GM18951 (cell line): ENCODE data around the gene ZNF366.

ENCODE experiments used
- POLR2A ChIP-seq: IDR thresholded peaks from 4 replicates; pipeline ENCODE4 v1.6.1; 2011; ENCODE audit warnings: mild to moderate bottlenecking; ENCODE audit not compliant: insufficient read length, insufficient read depth; ENCODE audit errors: extremely low read depth
- in situ Hi-C: fragments of 300-500 bp; cut with MboI; formaldehyde crosslinking; loops from one replicate; pipeline ENCODE4 v1.12.0; 2022; ENCODE audit warnings: low sequenced_read_pairs, mixed read lengths, inconsistent platforms; ENCODE audit not compliant: unreplicated experiment

The ZNF366 gene

DNA sequence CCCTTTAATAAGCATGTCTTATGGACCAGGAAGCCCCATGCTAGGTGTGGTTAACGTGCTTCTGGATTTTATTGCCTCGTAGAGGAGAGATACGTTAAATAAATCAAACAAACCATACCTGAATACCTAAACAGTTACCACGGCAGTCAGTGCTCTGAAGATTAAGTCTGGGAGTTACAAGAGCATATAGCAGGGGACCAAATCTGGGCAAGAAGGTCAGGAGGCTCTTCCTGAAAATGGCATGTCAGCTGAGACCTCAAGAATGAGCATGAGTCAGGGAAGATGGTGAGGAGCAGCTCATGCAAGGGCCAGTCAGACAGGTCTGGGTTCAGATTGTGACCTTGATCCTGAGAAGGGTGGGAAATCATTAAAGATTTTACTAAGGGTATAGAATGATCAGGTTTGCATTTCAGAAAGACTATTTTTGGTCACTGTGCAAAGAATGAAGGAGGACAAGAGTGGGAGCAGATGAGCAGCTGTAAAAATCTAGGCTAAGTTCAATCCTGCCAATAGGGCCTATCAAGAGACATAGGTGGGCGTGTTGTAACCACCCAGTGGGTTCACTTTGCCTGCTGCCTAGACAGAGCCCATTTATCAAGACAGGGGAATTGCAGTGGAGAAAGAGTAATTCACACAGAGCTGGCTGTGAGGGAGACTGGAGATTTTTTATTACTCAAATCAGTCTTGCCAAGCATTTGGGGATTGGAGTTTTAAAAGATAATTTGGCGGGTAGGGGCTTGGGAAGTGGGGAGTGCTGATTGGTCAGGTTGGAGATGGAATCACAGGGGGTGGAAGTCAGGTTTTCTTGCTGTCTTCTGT lies 4.8 kb upstream of the ZNF366 start:
- TF ChIP-seq POLR2A = no peak
- in situ Hi-C loops = no loop called here

DNA sequence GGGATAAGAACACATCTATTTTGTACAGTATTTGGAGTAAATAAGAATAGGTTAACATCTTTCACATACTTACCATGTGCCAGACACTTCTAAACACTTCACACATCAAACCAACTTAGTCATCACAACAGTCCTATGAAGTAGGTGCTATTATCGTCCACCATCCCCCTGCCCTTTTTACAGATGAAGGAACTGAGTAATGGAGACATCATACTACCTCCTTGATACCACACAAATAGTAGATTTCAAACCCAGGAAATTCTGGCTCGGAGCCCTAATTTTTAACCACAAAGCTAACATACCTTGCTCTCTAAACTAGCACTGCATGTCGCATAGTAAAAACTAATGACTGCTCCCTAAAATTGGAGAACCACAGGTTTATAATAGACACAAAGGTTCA lies 4.2 kb upstream of the ZNF366 start:
- in situ Hi-C loops = no loop called here
- TF ChIP-seq POLR2A = no peak

DNA sequence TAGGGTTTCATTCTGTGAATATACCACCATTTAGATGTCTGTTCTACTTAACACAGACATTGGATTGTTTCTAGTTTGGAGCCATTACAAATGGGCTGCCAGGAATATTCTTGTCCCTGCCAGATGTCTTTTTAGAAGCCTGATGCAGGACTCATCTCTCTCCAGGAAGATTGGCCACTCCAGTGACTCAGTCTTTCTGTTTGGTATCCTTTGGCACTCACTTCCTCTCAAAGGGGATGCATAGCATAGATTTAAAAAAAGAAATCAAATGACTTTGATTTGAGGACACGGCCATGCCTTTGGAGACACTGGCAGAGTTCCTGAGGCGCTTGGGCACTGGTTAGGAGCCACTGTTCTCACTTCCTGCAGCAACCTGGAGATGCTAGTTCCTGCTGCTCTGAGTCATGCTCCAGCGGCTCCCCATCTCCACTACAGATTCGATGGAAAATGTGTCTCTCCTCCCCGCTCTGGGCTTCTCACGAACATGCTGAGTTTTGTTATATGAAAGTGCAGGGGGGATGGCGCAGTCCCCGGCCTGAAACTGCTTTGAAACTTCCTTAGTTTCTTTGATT lies 3.5 kb upstream of the ZNF366 start:
- in situ Hi-C loops = no loop called here
- no peak for TF ChIP-seq POLR2A

DNA sequence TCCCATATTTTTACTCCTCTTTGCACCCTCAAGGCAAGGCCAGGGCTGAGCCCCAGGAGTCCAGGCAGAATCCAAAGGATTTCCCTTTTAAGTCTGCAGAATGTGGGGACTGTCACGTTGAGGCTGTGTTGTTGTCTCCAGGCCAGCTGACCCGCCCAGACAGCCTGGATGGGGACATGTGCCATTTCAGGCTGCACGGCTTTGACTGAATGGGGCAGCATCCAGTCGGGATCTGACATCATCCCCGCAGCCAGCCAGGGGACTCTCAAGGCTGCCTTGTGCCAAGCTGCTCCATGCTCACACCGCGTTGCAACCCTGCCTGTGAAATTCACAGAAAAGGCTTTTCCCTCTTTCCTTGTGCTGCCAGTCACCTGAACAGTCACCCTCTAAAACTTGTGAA lies 2.2 kb upstream of the ZNF366 start:
- in situ Hi-C loops = no loop called here
- TF ChIP-seq POLR2A = no peak

DNA sequence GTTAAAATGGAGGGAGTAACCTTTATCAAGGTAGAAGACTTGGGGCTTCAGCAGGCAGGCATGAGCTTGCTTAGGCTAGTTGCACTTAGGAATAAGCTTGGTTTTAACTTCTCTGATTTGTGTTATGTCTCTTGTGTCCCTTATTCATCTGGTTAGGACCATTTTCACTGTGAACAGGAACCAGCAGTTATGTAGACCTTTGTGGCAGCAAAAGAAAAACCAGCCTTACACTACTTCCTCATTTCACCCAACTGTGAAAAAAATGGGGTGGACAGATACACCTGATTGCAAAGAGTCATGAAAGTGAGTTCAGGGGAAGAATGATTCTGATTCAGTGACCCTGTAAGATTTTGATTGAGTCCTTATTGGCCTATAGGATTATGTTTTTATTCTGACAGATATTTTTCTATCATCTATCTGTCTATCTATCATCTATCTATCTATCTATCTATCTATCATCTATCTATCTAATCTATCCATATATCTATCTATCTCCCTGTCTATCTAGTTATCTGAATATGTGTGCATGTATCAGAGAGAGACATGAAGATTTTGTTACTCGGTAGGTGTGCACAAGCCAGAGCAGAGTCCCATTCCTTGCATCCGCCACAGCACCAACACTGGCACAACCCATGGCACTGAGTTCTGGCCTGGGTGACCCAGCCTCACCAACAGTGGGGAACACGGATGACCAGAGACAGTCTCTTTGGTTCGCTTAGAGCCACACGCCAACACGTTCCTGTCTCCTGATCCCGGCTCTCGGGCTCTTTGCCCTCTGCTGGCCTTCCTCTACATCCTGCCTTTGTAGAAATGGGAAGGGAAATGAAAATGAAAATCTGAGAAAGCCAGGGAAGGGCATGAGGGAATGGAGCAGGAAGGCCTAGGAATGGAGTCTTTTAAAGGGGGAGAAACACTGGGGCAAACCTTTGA lies 1.3 kb upstream of the ZNF366 start:
- no peak for TF ChIP-seq POLR2A
- in situ Hi-C loops = no loop called here

DNA sequence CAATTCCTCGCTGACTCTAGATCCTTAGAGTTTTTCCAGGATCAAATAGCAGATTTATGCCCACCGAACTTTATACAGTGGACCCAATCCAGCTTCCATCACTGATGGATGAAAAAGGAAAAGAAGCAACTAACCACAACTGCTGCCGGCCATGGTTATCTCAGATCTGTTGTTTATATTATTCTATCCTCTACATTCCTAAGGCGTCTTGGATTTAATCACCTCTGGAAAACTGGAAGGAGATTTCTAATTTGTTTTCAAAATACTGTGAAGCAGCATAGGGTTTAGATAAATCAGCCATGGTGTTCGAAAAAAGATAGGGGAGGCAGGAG lies 663 bp upstream of the ZNF366 start:
- no peak for TF ChIP-seq POLR2A
- in situ Hi-C loops = no loop called here

DNA sequence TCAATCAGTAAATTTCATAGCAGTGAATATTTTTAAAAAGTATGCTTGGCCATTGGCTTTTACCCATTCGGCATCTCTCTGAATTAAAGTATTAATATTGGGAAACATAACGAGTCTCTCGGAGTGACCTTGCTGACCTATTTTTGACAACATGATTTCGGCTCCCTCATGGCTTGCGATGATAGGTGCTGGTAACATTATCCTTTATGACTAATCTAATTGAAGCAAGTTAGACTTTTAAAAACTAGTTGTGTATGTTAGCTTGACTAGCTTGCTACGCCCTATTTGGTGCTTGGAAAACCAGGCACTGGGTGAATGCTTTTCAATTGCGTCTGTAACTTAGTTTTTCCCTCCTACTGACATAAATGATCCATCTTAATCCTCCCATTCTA lies 1.1 kb downstream of the ZNF366 start:
- TF ChIP-seq POLR2A = no peak
- in situ Hi-C loops = no loop called here

DNA sequence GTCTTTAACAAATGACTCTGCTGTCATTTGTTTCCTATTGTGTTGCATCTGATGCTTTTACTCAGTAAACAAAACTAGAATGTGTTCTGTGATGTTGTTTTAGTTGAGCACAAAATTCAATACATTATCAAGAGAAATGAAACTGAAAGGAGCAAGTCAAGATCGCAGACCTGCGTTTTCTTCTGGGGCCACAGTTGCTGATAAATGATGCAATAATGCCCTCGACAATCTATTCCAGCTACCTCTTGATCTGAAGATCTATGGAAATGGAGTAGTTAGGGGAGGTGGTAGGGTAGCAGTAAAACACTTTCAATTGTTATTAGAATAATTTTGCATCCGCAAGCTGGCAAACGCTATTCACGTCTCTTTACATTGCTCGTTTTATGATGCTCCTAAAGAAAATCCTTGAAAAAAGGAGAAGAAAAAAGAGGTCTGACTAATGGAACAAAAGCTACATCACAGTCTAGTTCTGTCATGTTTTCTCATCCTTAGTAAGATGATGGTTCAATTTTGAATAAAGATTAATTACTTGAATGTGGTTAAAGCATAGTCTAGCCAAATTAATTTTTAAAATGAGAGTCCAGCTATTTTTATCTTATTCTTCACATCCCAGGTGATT lies 1.6 kb downstream of the ZNF366 start:
- no peak for TF ChIP-seq POLR2A
- in situ Hi-C loops = no loop called here

DNA sequence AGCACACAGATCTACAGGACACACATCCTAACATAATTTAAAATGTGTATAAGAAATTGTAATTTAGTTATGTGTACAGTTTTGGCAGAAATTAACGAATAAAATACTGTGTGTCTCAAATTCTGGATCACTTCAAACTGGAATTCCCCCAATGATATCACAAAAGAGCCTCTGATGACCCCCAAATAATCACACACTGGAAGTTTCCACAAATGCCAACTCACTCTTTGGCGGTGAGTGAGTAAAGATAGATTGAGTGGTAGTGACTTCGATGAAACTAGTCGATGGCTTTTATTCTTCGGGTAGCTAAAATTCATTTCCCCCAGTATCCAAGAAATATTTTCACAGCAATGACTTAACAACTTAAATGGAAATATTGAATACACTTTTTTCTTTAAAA lies 2.2 kb downstream of the ZNF366 start:
- no peak for TF ChIP-seq POLR2A
- in situ Hi-C loops = no loop called here

DNA sequence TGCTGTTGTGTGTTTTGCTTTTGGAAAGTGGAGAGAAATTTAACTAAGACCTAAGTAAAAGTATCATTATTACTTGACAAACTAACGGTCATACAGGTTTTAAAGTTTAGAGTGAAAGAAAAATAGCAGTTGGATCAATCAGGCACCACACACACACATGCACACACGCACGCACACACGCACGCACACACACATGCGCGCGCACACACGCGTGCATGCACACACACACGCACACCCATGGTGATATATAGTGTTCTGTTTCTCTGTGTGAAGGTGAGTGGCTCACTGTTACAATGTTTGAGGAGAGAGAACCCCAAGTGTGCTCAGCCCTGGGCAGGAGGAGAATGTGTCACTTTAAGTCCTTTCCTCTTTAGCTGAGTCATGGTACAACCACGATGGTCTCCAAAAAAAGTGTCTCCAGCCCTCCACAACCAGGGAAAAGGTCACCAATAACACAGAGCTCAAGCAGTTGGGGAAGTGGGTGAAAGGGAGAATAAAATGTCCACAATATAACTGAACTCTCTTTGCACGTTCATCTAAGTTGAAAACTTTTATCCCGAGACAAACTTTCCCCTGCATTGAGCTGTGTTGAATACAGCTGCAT lies 3.2 kb downstream of the ZNF366 start:
- no peak for TF ChIP-seq POLR2A
- in situ Hi-C loops = no loop called here

DNA sequence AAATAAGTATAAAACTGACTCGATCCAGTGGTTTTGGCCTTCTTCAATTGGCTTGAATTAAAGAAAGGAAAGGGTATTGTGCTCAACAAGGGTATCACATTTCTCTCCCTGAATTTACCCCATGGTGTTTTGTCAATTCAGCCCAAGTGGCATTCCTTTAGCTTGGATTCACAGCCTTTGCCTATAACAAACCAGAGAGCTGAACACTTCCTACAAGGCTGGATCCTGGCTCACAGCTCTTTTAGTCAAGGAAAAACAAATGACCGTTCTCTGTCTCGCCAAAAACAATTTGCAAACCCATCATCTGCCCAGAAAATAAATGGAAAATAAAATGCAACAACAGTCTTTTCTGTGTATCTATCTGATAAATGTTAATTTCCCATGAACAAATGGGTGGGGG lies 5.7 kb downstream of the ZNF366 start:
- no peak for TF ChIP-seq POLR2A
- in situ Hi-C loops = no loop called here

DNA sequence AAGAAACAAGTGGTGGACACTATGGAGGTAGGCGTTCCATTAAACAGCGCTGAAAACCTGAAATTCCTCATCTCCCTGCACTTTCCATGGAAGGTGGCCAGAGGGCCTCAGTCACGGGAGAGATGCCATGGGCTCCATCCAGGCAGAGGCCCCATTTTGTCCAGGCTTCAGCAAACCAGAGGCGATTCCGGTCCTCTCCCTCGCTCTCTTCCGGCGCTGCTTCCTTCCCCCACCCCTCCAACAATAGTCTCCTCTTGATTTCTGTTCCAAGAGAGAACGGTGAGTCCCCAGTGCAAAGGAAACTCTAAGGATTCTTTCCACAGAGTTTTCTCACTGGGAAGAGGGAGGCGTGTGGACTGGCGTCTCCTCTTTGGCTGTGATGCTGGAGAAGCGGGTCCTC lies 7.5 kb downstream of the ZNF366 start:
- in situ Hi-C loops = no loop called here

DNA sequence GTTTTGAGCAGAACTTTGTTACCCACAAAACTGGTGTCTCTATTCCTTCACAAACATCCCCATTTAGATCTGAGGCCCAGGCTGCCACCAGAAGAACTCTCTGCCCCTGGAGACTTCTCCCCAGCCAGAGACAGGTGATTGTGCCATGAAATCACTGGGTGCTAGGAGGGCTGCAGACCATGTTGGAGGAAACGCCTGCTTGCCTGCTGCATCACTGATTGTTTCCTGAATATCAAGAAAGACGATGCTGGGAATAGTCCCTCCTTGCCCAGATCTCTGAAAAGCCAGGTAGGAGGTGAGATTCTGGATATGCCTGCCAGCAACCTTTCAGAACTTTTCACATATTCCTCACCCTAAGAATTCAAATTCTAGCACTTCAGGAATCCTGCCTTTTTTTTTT lies 8.1 kb downstream of the ZNF366 start:
- in situ Hi-C loops = no loop called here
- TF ChIP-seq POLR2A = no peak

More for the DNA sequence above, 7.5 kb downstream of the ZNF366 start:
- no peak for TF ChIP-seq POLR2A
